Gastrocnemius medialis (tissue), 4 donors: ENCODE data around the gene TTC21B. TPM values are rescaled to one million over a fixed set of nuclear protein-coding genes. Genes with fewer than 3 reads are reported as not detected.

Experiments
- ATAC-seq, 2 donors: fragments of 150-250 bp; one replicate each; pipeline ENCODE4 v1.9.1; 2016
- DNase-seq, 2 donors: peaks; one replicate each; pipeline ENCODE4 v3.0.0-alpha.2; 2019
- H3K27ac ChIP-seq, 4 donors: fragments of 200-600 bp; sonication (generic); 1 replicate in 1 of 4; 2 replicates in 3 of 4; pipeline ENCODE4 v1.5.1; 2016 to 2018; ENCODE audit warnings: mild to moderate bottlenecking in 2 of 4, moderate library complexity in 1 of 4
- H3K27me3 ChIP-seq, 3 donors: fragments of 200-600 bp; sonication (generic) in 2 of 3; 1 replicate in 1 of 3; 2 replicates in 2 of 3; pipeline versions ENCODE4 v1.5.1 to v1.6.0; 2016 to 2019; ENCODE audit warnings: mild to moderate bottlenecking in 1 of 3, moderate library complexity in 1 of 3
- H3K36me3 ChIP-seq, 2 donors: fragments of 200-600 bp; sonication (generic) in 1 of 2; one replicate each; pipeline ENCODE4 v1.5.1; 2017 to 2018
- H3K4me1 ChIP-seq, 2 donors: fragments of 200-600 bp; sonication (generic) in 1 of 2; one replicate each; pipeline ENCODE4 v1.5.1; 2016 to 2017; ENCODE audit warnings: mild to moderate bottlenecking in 2 of 2
- H3K4me3 ChIP-seq, 4 donors: fragments of 200-600 bp; sonication (generic) in 3 of 4; 1 replicate in 1 of 4; 2 replicates in 3 of 4; pipeline ENCODE4 v1.5.1; 2016 to 2019; ENCODE audit warnings: mild to moderate bottlenecking in 2 of 4
- H3K9me3 ChIP-seq, 3 donors: fragments of 200-600 bp; sonication (generic) in 2 of 3; 1 replicate in 1 of 3; 2 replicates in 2 of 3; pipeline ENCODE4 v1.5.1; 2016 to 2019
- POLR2A ChIP-seq, 2 donors: fragments of 450-650 bp; IDR thresholded peaks; one replicate each; pipeline ENCODE4 v1.6.1; 2017; ENCODE audit warnings: antibody characterized with exemption in 2 of 2, mild to moderate bottlenecking in 2 of 2, moderate library complexity in 2 of 2
- in situ Hi-C, 4 donors: fragments of 200-750 bp; cut with MboI; loops; one replicate each; pipeline versions ENCODE4 v1.15.0 to v1.8.0; 2017; ENCODE audit warnings: low sequenced_read_pairs in 4 of 4
- intact Hi-C: fragments of 100-400 bp; cut with DNase I; formaldehyde crosslinking; loops from one replicate; pipeline ENCODE4 v1.15.1; 2023; ENCODE audit warnings: low total_unique reads
- total RNA-seq, 4 donors: library from RNA; depleted of rRNA; stranded (reverse); fragments of >200 nt; gene quantifications; one replicate each; pipeline versions ENCODE4 v1.1.0 to v1.2.3, GENCODE V29; 2016
- TF ChIP-seq, protein P1 (sequence below), 5 experiments: fragments of 450-650 bp in 3 of 5; fragments of 200-600 bp in 2 of 5; sonication (generic) in 2 of 5; IDR thresholded peaks in 4 of 5; conservative IDR thresholded peaks in 1 of 5; 1 replicate in 4 of 5; 2 replicates in 1 of 5; pipeline ENCODE4 v1.5.1; 2016 to 2019; ENCODE audit warnings: antibody characterized with exemption in 5 of 5, mild to moderate bottlenecking in 3 of 5, moderate library complexity in 3 of 5

TTC21B gene
- total RNA-seq, 4 donors from 2014 or later: 11.2 to 17.8 (median 13.0) TPM

GRCh38 chr2:165911231-165911630, 42.3 kb downstream of the TTC21B start:
- intact Hi-C loops (no loop called here), in situ Hi-C loops (no loop called here)
- Histone ChIP-seq H3K27me3 (no peaks in the 10 kb centered on the region), H3K36me3 (peaks cover 4 to 34% of the 10 kb centered on the region in 2 donors), H3K9me3 (no peaks in the 10 kb centered on the region), H3K4me3 (no peak overlapping the region), H3K4me1 (no peaks in the 10 kb centered on the region), H3K27ac (no peak overlapping the region)
- no peak for TF ChIP-seq POLR2A (IDR thresholded peaks at IDR 0.05)
- TF ChIP-seq, protein P1, sequence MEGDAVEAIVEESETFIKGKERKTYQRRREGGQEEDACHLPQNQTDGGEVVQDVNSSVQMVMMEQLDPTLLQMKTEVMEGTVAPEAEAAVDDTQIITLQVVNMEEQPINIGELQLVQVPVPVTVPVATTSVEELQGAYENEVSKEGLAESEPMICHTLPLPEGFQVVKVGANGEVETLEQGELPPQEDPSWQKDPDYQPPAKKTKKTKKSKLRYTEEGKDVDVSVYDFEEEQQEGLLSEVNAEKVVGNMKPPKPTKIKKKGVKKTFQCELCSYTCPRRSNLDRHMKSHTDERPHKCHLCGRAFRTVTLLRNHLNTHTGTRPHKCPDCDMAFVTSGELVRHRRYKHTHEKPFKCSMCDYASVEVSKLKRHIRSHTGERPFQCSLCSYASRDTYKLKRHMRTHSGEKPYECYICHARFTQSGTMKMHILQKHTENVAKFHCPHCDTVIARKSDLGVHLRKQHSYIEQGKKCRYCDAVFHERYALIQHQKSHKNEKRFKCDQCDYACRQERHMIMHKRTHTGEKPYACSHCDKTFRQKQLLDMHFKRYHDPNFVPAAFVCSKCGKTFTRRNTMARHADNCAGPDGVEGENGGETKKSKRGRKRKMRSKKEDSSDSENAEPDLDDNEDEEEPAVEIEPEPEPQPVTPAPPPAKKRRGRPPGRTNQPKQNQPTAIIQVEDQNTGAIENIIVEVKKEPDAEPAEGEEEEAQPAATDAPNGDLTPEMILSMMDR (IDR thresholded peaks at IDR 0.05 in 4 of 5, conservative IDR thresholded peaks at IDR 0.05 in 1 of 5): no peak
- no peak for ATAC-seq
- no peak for DNase-seq

DNA sequence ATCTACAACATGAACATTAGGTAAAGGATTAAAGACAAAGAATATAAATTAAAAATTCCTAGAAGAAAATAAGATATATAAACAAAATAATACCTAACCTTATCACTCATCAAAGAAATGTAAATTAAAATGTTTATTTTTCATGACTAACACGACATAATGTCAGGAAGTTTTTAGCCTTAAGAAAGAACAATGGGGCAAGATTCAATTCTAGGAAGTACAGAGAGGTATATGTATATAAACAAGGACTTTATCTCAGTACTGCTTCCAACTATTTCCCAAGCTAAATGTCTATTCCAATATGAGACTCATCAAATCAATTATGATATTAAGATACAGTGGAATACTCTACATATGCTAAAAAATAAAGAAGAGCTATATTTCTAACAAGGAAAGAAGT, 44.1 kb downstream of the TTC21B start:
- DNase-seq (no peak), ATAC-seq (no peak)
- H3K9me3 ChIP-seq: no peaks in the 10 kb centered on the region
- H3K4me3 ChIP-seq: no peak overlapping the region
- in situ Hi-C loops (no loop called here), intact Hi-C loops (no loop called here)
- no peaks in the 10 kb centered on the region for H3K4me1 ChIP-seq
- TF ChIP-seq POLR2A (IDR thresholded peaks at IDR 0.05): no peak
- TF ChIP-seq, protein P1 (IDR thresholded peaks at IDR 0.05 in 4 of 5, conservative IDR thresholded peaks at IDR 0.05 in 1 of 5): no peak
- H3K36me3 ChIP-seq: peaks cover 4 to 32% of the 10 kb centered on the region in 2 donors
- no peak overlapping the region for H3K27ac ChIP-seq
- H3K27me3 ChIP-seq: no peaks in the 10 kb centered on the region

- Histone ChIP-seq H3K4me3 (no peak overlapping the region), H3K36me3 (peaks cover 1 to 38% of the 10 kb centered on the region in 2 donors), H3K9me3 (no peaks in the 10 kb centered on the region), H3K27me3 (no peaks in the 10 kb centered on the region), H3K27ac (no peak overlapping the region), H3K4me1 (peaks cover 0 to 6% of the 10 kb centered on the region in 2 donors)
- intact Hi-C loops (no loop called here), in situ Hi-C loops (no loop called here)
- DNase-seq (no peak), ATAC-seq (no peak)
- TF ChIP-seq, protein P1 (IDR thresholded peaks at IDR 0.05 in 4 of 5, conservative IDR thresholded peaks at IDR 0.05 in 1 of 5): no peak
- TF ChIP-seq POLR2A (IDR thresholded peaks at IDR 0.05): no peak
Measured at GRCh38 chr2:165905854-165906253, 47.7 kb downstream of the TTC21B start.

DNA sequence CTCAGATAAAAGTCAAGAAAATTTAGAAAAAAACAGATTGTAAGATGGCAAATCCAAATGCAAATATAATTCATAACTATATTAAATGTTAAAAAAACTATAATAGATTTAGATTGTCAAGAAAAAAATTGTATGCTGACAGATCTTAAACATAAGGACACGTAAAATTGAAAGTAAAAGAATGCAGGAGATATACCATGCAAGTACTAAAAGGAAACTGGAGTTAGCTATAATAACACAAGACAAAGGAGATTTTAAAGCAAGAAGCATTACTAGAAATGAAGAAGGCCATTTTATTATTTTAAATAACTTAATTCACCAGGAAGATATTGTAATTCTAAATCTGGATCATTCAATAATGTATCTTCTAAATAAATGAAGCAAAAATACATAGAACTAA, 48.3 kb downstream of the TTC21B start:
- H3K4me1 ChIP-seq: peaks cover 0 to 6% of the 10 kb centered on the region in 2 donors
- TF ChIP-seq, protein P1 (IDR thresholded peaks at IDR 0.05 in 4 of 5, conservative IDR thresholded peaks at IDR 0.05 in 1 of 5): no peak
- TF ChIP-seq POLR2A (IDR thresholded peaks at IDR 0.05): no peak
- H3K4me3 ChIP-seq: no peak overlapping the region
- DNase-seq (no peak), ATAC-seq (no peak)
- H3K9me3 ChIP-seq: no peaks in the 10 kb centered on the region
- in situ Hi-C loops: no loop called here
- peaks cover 0 to 38% of the 10 kb centered on the region in 2 donors for H3K36me3 ChIP-seq
- H3K27me3 ChIP-seq: no peaks in the 10 kb centered on the region
- intact Hi-C loops: no loop called here
- H3K27ac ChIP-seq: no peak overlapping the region

DNA sequence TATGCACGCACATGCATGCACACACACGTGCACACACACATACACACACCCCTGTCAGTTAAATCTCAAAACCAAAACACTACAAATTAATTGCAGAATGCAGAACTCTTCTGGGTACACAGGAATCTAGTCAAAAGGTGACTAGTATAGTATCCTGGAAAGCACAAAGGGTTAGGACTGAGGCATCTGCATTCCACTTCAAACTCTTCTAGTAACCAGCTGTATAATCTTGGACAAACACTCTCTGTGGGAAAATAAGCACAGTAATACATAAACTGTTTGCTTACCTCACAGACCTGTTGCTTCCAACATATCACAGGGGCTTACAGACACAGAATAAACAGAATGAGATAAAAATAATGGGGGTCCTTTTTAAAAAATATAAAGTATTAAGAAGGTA, 49.1 kb downstream of the TTC21B start:
- DNase-seq (no peak), ATAC-seq (no peak)
- in situ Hi-C loops: no loop called here
- Histone ChIP-seq H3K36me3 (peaks cover 0 to 42% of the 10 kb centered on the region in 2 donors), H3K4me3 (no peak overlapping the region), H3K27me3 (no peaks in the 10 kb centered on the region), H3K4me1 (peaks cover 0 to 6% of the 10 kb centered on the region in 2 donors), H3K9me3 (no peaks in the 10 kb centered on the region), H3K27ac (no peak overlapping the region)
- no peak for TF ChIP-seq POLR2A (IDR thresholded peaks at IDR 0.05)
- TF ChIP-seq, protein P1 (IDR thresholded peaks at IDR 0.05 in 4 of 5, conservative IDR thresholded peaks at IDR 0.05 in 1 of 5): no peak
- intact Hi-C loops: no loop called here
